CD4-positive, alpha-beta T cell treated with Interleukin-21 for 1 hour (primary cell): ENCODE results near the gene DLK2.
"Not testable (repeated sequence)": the region's sequence is repeated elsewhere in the genome, so short reads cannot be mapped to it uniquely, and the experiment has no call there.

Source experiments
- DNase-seq: peaks from one replicate; pipeline ENCODE4 v3.0.0-alpha.2; 2020

DLK2 gene

GRCh38 chr6:43455531-43456428 is at the start of gene DLK2:
Gene DLK2 (minus strand): TSS chr6:43455548. CDS start chr6:43454825, 723 bp downstream.
- peak; percentile 42 for DNase-seq

- no peak for DNase-seq
Observed at GRCh38 chr6:43503443-43503842, 48.1 kb upstream of the DLK2 start.

GRCh38 chr6:43502666-43503065 is 47.3 kb upstream of the DLK2 start:
- no peak for DNase-seq

GRCh38 chr6:43500921-43501320 is 45.6 kb upstream of the DLK2 start:
- no peak for DNase-seq

GRCh38 chr6:43499028-43499815 is 43.9 kb upstream of the DLK2 start:
- DNase-seq: no peak

- not testable (repeated sequence) for DNase-seq
Observed at GRCh38 chr6:43498291-43498690, 42.9 kb upstream of the DLK2 start.

GRCh38 chr6:43497689-43498088 is 42.3 kb upstream of the DLK2 start:
- no peak for DNase-seq

- no peak for DNase-seq
Observed at GRCh38 chr6:43497129-43497396, 41.7 kb upstream of the DLK2 start.

GRCh38 chr6:43496370-43497128 is 41.2 kb upstream of the DLK2 start:
- DNase-seq: peak; percentile 34

GRCh38 chr6:43495409-43495941 is 40.1 kb upstream of the DLK2 start:
- DNase-seq: peak; percentile 48

GRCh38 chr6:43494766-43495165 is 39.4 kb upstream of the DLK2 start:
- no peak for DNase-seq

- DNase-seq: no peak
Observed at GRCh38 chr6:43494321-43494720, 39.0 kb upstream of the DLK2 start.

GRCh38 chr6:43493833-43494232 is 38.5 kb upstream of the DLK2 start:
- DNase-seq: no peak

- DNase-seq: no peak
Observed at GRCh38 chr6:43493230-43493629, 37.9 kb upstream of the DLK2 start.

GRCh38 chr6:43492673-43493072 is 37.3 kb upstream of the DLK2 start:
- no peak for DNase-seq

- DNase-seq: no peak
Observed at GRCh38 chr6:43491750-43492661, 36.7 kb upstream of the DLK2 start.

GRCh38 chr6:43490523-43490939 is 35.2 kb upstream of the DLK2 start:
- DNase-seq: no peak

GRCh38 chr6:43489277-43490072 is 34.1 kb upstream of the DLK2 start:
- no peak for DNase-seq

GRCh38 chr6:43488667-43489276 is 33.4 kb upstream of the DLK2 start:
- DNase-seq: no peak

GRCh38 chr6:43481591-43482236 is 26.4 kb upstream of the DLK2 start:
- DNase-seq: no peak
